HG03439 (cell line): ENCODE results near the gene ZNF491.
"Not testable (repeated sequence)": the region's sequence is repeated elsewhere in the genome, so short reads cannot be mapped to it uniquely, and the experiment has no call there.

Experiments used
- ATAC-seq: cut with Tn5 transposase; IDR thresholded peaks from one replicate; pipeline ENCODE4 v1.9.1; 2021; ENCODE audit warnings: mild to moderate bottlenecking, moderate library complexity; ENCODE audit not compliant: unreplicated experiment

ZNF491 gene

GRCh38 chr19:11806354-11807098 is 8.2 kb downstream of the ZNF491 start:
- ATAC-seq: no peak

- ATAC-seq: no peak
These were observed 8.7 kb downstream of the ZNF491 start for GRCh38 chr19:11807099-11807380.

DNA sequence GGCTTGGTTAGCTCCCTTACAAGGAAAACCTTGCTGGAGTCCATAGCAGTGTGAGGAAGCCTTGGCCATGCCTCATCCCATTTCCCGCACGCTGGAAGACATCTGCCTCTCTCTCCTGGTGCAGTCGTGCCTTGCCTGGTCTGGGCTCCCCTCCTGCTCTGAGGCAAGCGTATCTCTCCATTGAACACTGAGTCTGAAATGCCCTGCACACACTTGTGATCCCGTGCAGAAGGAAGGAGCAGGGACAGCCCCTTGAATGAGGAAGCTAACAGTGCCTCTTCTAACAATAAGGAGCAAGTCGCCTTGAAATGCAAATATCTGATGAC is 15.3 kb downstream of the ZNF491 start:
- peak; percentile 38 for ATAC-seq

DNA sequence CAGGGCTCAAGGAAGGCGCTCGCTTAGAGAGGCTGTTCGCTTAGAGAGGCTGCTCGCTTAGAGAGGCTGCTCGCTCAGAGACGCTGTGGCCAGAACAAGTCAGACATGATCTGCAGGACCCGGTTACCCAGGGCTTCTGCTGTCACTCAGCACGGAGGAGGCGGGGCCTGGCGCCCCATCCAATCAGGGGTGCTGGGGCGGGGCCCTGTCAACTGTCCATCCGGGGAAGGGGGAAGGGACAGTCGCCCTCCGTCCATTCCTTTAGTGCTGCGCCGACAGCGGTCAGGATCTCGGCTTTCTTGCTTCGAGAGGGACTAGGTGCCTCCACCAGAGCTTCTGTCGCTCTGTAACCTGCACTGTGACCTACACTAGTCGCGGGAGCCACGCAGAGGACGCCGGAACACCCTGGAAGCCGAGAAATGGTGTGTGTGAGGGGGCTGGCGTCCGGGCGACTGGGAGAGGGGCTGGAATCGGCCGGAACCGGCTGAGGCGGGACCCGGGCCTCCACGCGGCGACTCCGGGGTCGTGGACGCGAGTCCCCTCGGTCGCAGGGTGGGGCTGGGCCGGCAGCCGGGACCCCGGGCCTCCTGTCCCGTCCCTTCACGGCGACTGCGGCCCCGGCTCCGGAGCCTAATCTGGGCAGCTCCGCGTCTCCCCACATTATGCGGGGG is 15.8 kb downstream of the ZNF491 start, which contains the start of gene ZNF440:
Gene ZNF440, plus strand, starts transcription at position 245 of the 671 bp plus-strand sequence. Its CDS starts 175 bp downstream, at position 420.
- peak; percentile 98 for ATAC-seq

DNA sequence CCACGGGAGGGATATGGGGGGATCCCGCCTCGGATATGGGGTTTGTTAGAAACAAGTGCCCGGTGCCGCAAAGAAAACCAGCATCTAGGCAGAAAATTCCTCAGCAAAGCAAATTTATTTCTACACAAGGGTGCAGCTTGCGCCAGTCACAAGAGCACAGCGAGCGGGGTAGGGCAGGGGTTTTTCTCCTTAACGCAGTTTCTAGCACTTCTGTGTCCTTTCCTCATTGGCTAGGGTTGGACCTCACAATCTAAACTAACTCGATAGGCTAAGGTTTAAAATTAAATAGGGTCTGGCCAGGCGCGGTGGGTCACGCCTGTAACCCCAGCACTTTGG is 16.3 kb downstream of the ZNF491 start:
- no peak for ATAC-seq

GRCh38 chr19:11821474-11822109 is 23.3 kb downstream of the ZNF491 start:
- no peak for ATAC-seq

DNA sequence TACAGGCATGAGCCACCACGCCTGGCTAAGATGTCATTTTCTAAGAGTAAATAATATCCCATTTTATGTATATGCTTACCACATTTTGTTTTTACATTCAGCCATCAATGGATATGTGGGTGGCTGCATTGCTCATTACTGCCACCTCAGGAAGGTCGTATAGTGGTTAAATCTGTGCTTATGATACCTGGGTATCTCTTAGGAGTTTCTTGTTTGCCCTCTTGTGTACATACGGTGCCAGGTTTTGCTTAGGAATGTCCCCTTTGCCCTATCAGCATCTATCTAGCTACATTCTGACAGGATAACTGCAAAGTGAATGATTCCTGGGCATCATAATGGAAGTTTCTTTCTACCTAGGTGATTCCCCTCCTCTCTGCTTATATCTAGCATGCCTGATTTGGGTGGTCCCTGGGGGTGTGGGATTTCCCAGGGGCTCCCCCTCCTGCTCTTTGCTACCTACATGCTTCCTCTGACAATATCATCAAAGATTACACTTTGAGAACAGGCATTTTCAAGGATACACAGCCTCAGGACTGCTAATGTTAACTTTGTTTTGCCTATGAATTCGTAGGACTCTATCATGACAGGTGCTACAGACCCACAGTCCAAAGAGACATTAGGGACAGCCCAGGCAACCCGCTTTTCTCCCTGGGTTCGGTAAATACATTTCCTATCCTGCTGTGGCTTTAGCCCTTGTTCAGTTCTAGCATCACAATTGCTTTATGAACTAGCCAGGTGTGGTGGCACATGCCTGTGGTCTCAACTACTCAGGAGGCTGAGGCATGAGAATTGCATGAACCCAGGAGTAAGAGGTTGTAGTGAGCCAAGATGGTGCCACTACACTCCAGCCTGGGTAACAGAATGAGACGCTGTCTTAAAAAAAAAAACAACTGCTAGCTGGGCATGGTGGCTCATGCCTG is 30.9 kb downstream of the ZNF491 start:
- not testable (repeated sequence) for ATAC-seq

GRCh38 chr19:11832253-11832912 is 34.1 kb downstream of the ZNF491 start:
- no peak for ATAC-seq

- ATAC-seq: no peak
These were observed 35.2 kb downstream of the ZNF491 start for GRCh38 chr19:11833541-11833940.

DNA sequence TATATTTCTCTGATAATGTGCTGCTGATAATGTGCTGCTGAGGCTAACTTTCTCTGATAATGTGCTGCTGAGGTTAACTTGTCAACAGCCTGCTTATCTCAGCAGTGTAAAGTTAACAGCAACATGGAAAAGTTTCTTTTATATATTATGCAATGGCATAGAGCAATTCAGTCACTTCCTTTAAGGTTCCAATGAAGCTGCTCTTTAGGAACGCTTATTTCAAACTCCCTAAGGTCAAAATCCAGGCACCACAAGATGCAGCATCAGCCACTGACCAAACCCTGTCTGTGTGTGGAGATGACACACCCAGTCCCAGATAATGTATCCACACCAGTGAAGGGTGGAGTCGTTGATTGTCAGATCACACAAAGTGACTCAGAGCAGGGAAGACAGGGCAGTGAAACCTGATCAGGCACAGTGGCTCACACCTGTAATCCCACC is 37.3 kb downstream of the ZNF491 start:
- ATAC-seq: not testable (repeated sequence)

DNA sequence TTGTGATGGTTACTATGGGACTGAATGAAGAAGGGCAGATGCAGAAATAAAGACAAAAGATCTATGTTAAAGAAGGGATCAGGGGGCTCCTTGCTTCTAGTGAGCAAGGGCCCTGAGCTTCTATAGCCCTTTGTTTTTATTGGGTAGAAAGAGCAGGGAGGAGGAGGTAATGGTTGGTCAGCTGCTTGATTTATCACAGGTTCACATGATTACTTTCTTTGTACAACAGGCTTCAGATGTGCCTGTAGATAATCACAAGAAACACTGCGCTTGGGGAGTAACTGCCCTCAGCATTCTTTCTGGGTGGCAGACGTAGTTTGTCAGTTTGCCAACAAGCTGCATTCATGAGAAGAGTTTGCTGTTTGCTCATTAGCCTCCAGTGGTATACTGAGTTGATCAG is 45.4 kb downstream of the ZNF491 start:
- ATAC-seq: no peak

GRCh38 chr19:11847615-11848014 is 49.3 kb downstream of the ZNF491 start:
- ATAC-seq: not testable (repeated sequence)

GRCh38 chr19:11848200-11848593 is 49.9 kb downstream of the ZNF491 start:
- no peak for ATAC-seq

GRCh38 chr19:11848594-11849469 is 50.5 kb downstream of the ZNF491 start, which contains the start of gene ZNF439:
ZNF439 (plus strand) TSS chr19:11848726; CDS start chr19:11848868, 142 bp downstream.
- ATAC-seq: peak; percentile 61

GRCh38 chr19:11850289-11850688 is 52.0 kb downstream of the ZNF491 start:
- not testable (repeated sequence) for ATAC-seq

- ATAC-seq: no peak
These were observed 55.0 kb downstream of the ZNF491 start for GRCh38 chr19:11853358-11853757.

- ATAC-seq: no peak
These were observed 58.4 kb downstream of the ZNF491 start for GRCh38 chr19:11856596-11857250.
